HFFc6 (cell line): ENCODE results near the gene PRSS16. TPM values are rescaled to one million over a fixed set of nuclear protein-coding genes. Genes with fewer than 3 reads are reported as not detected.

Experiments
- total RNA-seq, 6 experiments: library from RNA; stranded (reverse); fragmentation: NEBNext Ultra II Directional; extraction: Animal tissue kit (Norgen Biotek cat#: 25700); gene quantifications; 2 replicates in 1 of 6; 3 replicates in 5 of 6; pipeline ENCODE4 v1.2.3, GENCODE V29; 2021

The PRSS16 gene
- total RNA-seq, 6 experiments from 2014 or later = not detected

Other genes starting within 250 kb of the PRSS16 start
- not detected for gene POM121L2, start 64.6 kb downstream of the PRSS16 start, total RNA-seq
- gene ZNF391, start 141.1 kb downstream of the PRSS16 start, total RNA-seq = under 1 TPM; 0.46 to 0.82 (median 0.60) TPM
- gene ZNF184, start 225.4 kb downstream of the PRSS16 start, total RNA-seq = 1 to 10 TPM; 3.8 to 5.2 (median 4.1) TPM